Neural cell (in vitro differentiated cells): ENCODE results near the gene CNTD1. TPM values are rescaled to one million over a fixed set of nuclear protein-coding genes. Genes with fewer than 3 reads are reported as not detected.

Experiments used
- H2AFZ ChIP-seq: fragments of 200-600, 300-800 bp; sonication (generic), shearing (Covaris generic); 2 replicates; pipeline ENCODE4 v1.6.0; 2014; ENCODE audit warnings: low read depth, mild to moderate bottlenecking, antibody characterized with exemption, low read length, moderate library complexity
- H3F3A ChIP-seq: fragments of 200-600 bp; shearing (Covaris generic); 2 replicates; pipeline ENCODE4 v1.6.1; 2016; ENCODE audit warnings: mild to moderate bottlenecking, moderate library complexity, mixed read lengths, antibody characterized with exemption, low read length; ENCODE audit not compliant: insufficient read depth, poor library complexity, severe bottlenecking
- H3K27ac ChIP-seq: fragments of 200-600, 300-800 bp; sonication (generic), shearing (Covaris generic); 2 replicates; pipeline ENCODE4 v1.5.1; 2014; ENCODE audit warnings: mild to moderate bottlenecking, low read length, moderate library complexity
- H3K27me3 ChIP-seq: fragments of 300-800, 200-600 bp; sonication (generic), shearing (Covaris generic); 2 replicates; pipeline ENCODE4 v1.6.0; 2014; ENCODE audit warnings: mild to moderate bottlenecking, low read depth, low read length, moderate library complexity; ENCODE audit not compliant: insufficient read depth
- H3K36me3 ChIP-seq: fragments of 300-800, 200-600 bp; sonication (generic), shearing (Covaris generic); 2 replicates; pipeline ENCODE4 v1.5.1; 2014; ENCODE audit warnings: mild to moderate bottlenecking, antibody characterized with exemption, low read length, moderate library complexity; ENCODE audit not compliant: insufficient read depth
- H3K4me2 ChIP-seq: fragments of 300-800, 200-600 bp; sonication (generic), shearing (Covaris generic); 2 replicates; pipeline ENCODE4 v1.6.0; 2014; ENCODE audit warnings: mild to moderate bottlenecking, low read length
- H3K4me3 ChIP-seq: fragments of 300-800, 200-600 bp; sonication (generic), shearing (Covaris generic); 2 replicates; pipeline ENCODE4 v1.5.1; 2014; ENCODE audit warnings: mild to moderate bottlenecking, low read length, moderate library complexity
- H3K79me2 ChIP-seq: fragments of 200-600 bp; shearing (Covaris generic); replicated peaks from 2 replicates; pipeline ENCODE4 v1.6.0; 2014; ENCODE audit warnings: mild to moderate bottlenecking, low read length, moderate library complexity; ENCODE audit not compliant: insufficient read depth
- H3K9ac ChIP-seq: fragments of 300-800, 200-600 bp; sonication (generic), shearing (Covaris generic); 2 replicates; pipeline ENCODE4 v1.6.1; 2016; ENCODE audit warnings: mild to moderate bottlenecking, low read length, mixed read lengths
- H3K9me2 ChIP-seq: fragments of 200-600 bp; shearing (Covaris generic); 2 replicates; pipeline ENCODE4 v1.6.1; 2016; ENCODE audit warnings: mild to moderate bottlenecking, low read length, mixed read lengths; ENCODE audit not compliant: insufficient read depth
- H3K9me3 ChIP-seq: fragments of 200-600, 300-800 bp; sonication (generic), shearing (Covaris generic); 2 replicates; pipeline ENCODE4 v1.6.1; 2016; ENCODE audit warnings: mild to moderate bottlenecking, mixed run types, low read length, moderate library complexity, mixed read lengths
- H4K20me1 ChIP-seq: fragments of 200-600 bp; shearing (Covaris generic); 2 replicates; pipeline ENCODE4 v1.6.1; 2016; ENCODE audit warnings: mild to moderate bottlenecking, mixed run types; ENCODE audit not compliant: insufficient read depth
- CTCF ChIP-seq: fragments of 450-650 bp; IDR thresholded peaks from 2 replicates; pipeline ENCODE4 v1.5.1; 2014; ENCODE audit warnings: antibody characterized with exemption, mild to moderate bottlenecking, moderate library complexity; ENCODE audit not compliant: poor library complexity, severe bottlenecking
- EP300 ChIP-seq: fragments of 450-650 bp; conservative IDR thresholded peaks from 2 replicates; pipeline ENCODE4 v1.6.1; 2014; ENCODE audit warnings: antibody characterized with exemption, mild to moderate bottlenecking, moderate library complexity; ENCODE audit not compliant: poor library complexity, severe bottlenecking
- EZH2 ChIP-seq: fragments of 200-600, 300-800 bp; shearing (Covaris generic), sonication (generic); IDR thresholded peaks from 2 replicates; pipeline ENCODE4 v1.6.1; 2014; ENCODE audit warnings: antibody characterized with exemption, low read length, borderline replicate concordance, mild to moderate bottlenecking; ENCODE audit not compliant: insufficient read depth, poor library complexity, severe bottlenecking
- MXI1 ChIP-seq: fragments of 450-650 bp; conservative IDR thresholded peaks from 2 replicates; pipeline ENCODE4 v1.6.1; 2014; ENCODE audit warnings: antibody characterized with exemption, mild to moderate bottlenecking; ENCODE audit not compliant: poor library complexity, severe bottlenecking
- POLR2AphosphoS5 ChIP-seq: IDR thresholded peaks from 2 replicates; pipeline ENCODE4 v1.6.1; 2012
- RAD21 ChIP-seq: fragments of 450-650 bp; conservative IDR thresholded peaks from 2 replicates; pipeline ENCODE4 v1.6.1; 2014; ENCODE audit warnings: antibody characterized with exemption, mild to moderate bottlenecking, moderate library complexity
- REST ChIP-seq: IDR thresholded peaks from 2 replicates; pipeline ENCODE4 v1.6.1; 2012; ENCODE audit warnings: borderline replicate concordance
- SMC3 ChIP-seq: fragments of 450-650 bp; conservative IDR thresholded peaks from 2 replicates; pipeline ENCODE4 v1.6.1; 2014; ENCODE audit warnings: antibody characterized with exemption, mild to moderate bottlenecking, moderate library complexity; ENCODE audit not compliant: poor library complexity
- TAF1 ChIP-seq: IDR thresholded peaks from 2 replicates; pipeline ENCODE4 v1.6.1; 2012; ENCODE audit warnings: low read depth
- polyA plus RNA-seq: library from polyadenylated mRNA; depleted of rRNA; stranded (reverse); fragments of >200 nt; gene quantifications from 2 replicates; pipeline ENCODE4 v1.2.3, GENCODE V29; 2014

The CNTD1 gene
- polyA plus RNA-seq, 1 donor from 2014 or later = 0.21 TPM

GRCh38 chr17:42779304-42779935, 19.2 kb upstream of the CNTD1 start:
- H3K9me3 ChIP-seq = no peaks in the 10 kb centered on the region
- H3K27me3 ChIP-seq = peaks cover 31% of the 10 kb centered on the region
- H4K20me1 ChIP-seq = no peaks in the 10 kb centered on the region
- H3K4me2 ChIP-seq = no peak overlapping the region
- no peak overlapping the region for H3K4me3 ChIP-seq
- H3K9me2 ChIP-seq = no peaks in the 10 kb centered on the region
- H2AFZ ChIP-seq = no peak overlapping the region
- no peak overlapping the region for H3K27ac ChIP-seq
- no peaks in the 10 kb centered on the region for H3K36me3 ChIP-seq
- no peaks in the 10 kb centered on the region for H3F3A ChIP-seq
- no peaks in the 10 kb centered on the region for H3K79me2 ChIP-seq
- no peak overlapping the region for H3K9ac ChIP-seq
- TF ChIP-seq CTCF = no peak
- no peak for TF ChIP-seq SMC3
- TF ChIP-seq MXI1 = no peak
- no peak for TF ChIP-seq TAF1
- no peak for TF ChIP-seq REST
- no peak for TF ChIP-seq EZH2
- no peak for TF ChIP-seq EP300
- no peak for TF ChIP-seq RAD21
- TF ChIP-seq POLR2AphosphoS5 = no peak

GRCh38 chr17:42779936-42780850, 18.5 kb upstream of the CNTD1 start, which contains the start of gene WNK4:
Gene WNK4, plus strand, starts transcription at chr17:42780610. Its CDS starts 89 bp downstream, at chr17:42780699.
- H3K27me3 ChIP-seq = peaks cover 31% of the 10 kb centered on the region

More at GRCh38 chr17:42779936-42780850, 18.5 kb upstream of the CNTD1 start, which contains the start of gene WNK4:
- H3K36me3 ChIP-seq = no peaks in the 10 kb centered on the region
- no peaks in the 10 kb centered on the region for H3K9me2 ChIP-seq
- peak within 1 kb of the TSS; percentile 56 for H3K4me3 ChIP-seq
- H2AFZ ChIP-seq = no peak within 1 kb of the TSS
- TF ChIP-seq SMC3 (no peak), REST (no peak), RAD21 (no peak), POLR2AphosphoS5 (no peak), EP300 (no peak), TAF1 (no peak), CTCF (no peak), MXI1 (no peak), EZH2 (no peak)
- H3K4me2 ChIP-seq = no peak within 1 kb of the TSS
- H3K9ac ChIP-seq = peak within 1 kb of the TSS; percentile 3
- no peaks in the 10 kb centered on the region for H3K79me2 ChIP-seq
- H3K9me3 ChIP-seq = no peaks in the 10 kb centered on the region
- no peaks in the 10 kb centered on the region for H3F3A ChIP-seq
- no peak within 1 kb of the TSS for H3K27ac ChIP-seq
- no peaks in the 10 kb centered on the region for H4K20me1 ChIP-seq
